Measurements from ENCODE around the gene GGN. TPM values are rescaled to one million over a fixed set of nuclear protein-coding genes. Genes with fewer than 3 reads are reported as not detected.

Gene GGN
- total and polyA plus RNA-seq, 9 of the 15 experiments (the other 6 are each of a cell fraction or from before 2014, with no cell fraction given), result 0.15 to 0.33 TPM; not detected in 7

DNA sequence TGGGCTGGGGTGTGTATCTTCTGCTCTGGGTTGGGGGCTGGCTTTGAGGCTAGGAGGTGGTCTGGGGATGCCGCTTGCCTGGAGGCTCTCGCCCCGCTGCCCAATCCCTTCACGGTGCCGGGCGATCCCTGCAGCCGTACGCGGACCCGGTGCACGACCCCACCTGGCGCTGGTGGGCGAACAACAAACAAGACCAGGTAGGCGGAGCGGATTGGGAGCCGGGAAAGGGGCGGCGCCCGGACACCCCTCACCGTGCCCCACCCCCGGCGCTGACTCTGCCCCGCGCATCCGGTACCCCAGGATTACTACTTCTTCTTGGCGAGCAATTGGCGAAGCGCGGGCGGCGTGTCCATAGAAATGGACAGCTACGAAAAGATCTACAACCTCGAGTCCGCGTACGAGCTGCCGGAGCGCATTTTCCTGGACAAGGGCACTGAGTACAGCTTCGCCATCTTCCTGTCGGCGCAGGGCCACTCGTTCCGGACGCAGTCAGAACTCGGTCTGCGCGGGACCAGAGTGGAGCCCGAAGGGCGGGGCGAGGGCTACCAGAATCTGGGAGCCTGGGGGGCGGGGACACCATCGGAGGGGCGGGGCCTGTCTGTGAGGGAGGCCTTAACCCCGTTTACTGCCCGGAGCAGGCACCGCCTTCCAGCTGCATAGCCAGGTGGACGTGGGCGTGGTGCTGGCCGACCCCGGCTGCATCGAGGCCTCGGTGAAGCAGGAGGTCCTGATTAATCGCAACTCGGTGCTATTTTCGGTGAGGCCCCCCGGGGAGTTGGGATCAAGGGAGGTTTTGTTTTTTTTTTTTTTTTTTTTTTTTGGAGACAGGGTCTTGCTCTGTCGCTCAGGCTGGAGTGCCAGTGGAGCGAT is 25.5 kb downstream of the GGN start (continued):
- TF ChIP-seq, protein P1, sequence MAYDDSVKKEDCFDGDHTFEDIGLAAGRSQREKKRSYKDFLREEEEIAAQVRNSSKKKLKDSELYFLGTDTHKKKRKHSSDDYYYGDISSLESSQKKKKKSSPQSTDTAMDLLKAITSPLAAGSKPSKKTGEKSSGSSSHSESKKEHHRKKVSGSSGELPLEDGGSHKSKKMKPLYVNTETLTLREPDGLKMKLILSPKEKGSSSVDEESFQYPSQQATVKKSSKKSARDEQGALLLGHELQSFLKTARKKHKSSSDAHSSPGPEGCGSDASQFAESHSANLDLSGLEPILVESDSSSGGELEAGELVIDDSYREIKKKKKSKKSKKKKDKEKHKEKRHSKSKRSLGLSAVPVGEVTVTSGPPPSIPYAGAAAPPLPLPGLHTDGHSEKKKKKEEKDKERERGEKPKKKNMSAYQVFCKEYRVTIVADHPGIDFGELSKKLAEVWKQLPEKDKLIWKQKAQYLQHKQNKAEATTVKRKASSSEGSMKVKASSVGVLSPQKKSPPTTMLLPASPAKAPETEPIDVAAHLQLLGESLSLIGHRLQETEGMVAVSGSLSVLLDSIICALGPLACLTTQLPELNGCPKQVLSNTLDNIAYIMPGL (CRISPR knock-in tag; IDR thresholded peaks at IDR 0.05), result no peak
- no peak for TF ChIP-seq CBX5 (IDR thresholded peaks at IDR 0.05; ENCODE audit: borderline replicate concordance, low read depth)
- TF ChIP-seq ZBTB43 (CRISPR knock-in tag; IDR thresholded peaks at IDR 0.05), result no peak
- no peak for TF ChIP-seq ZNF551 (CRISPR knock-in tag; IDR thresholded peaks at IDR 0.05)
- TF ChIP-seq ASH1L (IDR thresholded peaks at IDR 0.05; ENCODE audit: borderline replicate concordance, low read depth, partially characterized antibody), result no peak
- no peak for TF ChIP-seq MTA1 (IDR thresholded peaks at IDR 0.05; ENCODE audit: borderline replicate concordance)
- no peak for TF ChIP-seq BMI1 (IDR thresholded peaks at IDR 0.05; ENCODE audit: low read length)
- TF ChIP-seq ETS1 (conservative IDR thresholded peaks at IDR 0.05; ENCODE audit: control insufficient read depth, low read depth, low read length), result peak; percentile 25; the same call in 1 of the 2 replicates
- TF ChIP-seq CBFA2T2 (conservative IDR thresholded peaks at IDR 0.05), result peak; percentile 50
- no peak for TF ChIP-seq CHD2 (IDR thresholded peaks at IDR 0.05; ENCODE audit: low read depth, low read length)
- TF ChIP-seq TCF7L2 (IDR thresholded peaks at IDR 0.05; ENCODE audit: low read depth, low read length), result no peak
- TF ChIP-seq STAG1 (CRISPR knock-in tag; IDR thresholded peaks at IDR 0.05; ENCODE audit: borderline replicate concordance), result no peak
- no peak for TF ChIP-seq STAT5B (CRISPR knock-in tag; IDR thresholded peaks at IDR 0.05)
- TF ChIP-seq SNAPC5 (CRISPR knock-in tag; IDR thresholded peaks at IDR 0.05), result no peak
- no peak for TF ChIP-seq ZNF79 (CRISPR knock-in tag; IDR thresholded peaks at IDR 0.05; ENCODE audit: low read depth)
- TF ChIP-seq POLR2G (IDR thresholded peaks at IDR 0.05; ENCODE audit: low read depth, low read length), result peak; percentile 69
- TF ChIP-seq CBX3 (IDR thresholded peaks at IDR 0.05; ENCODE audit: borderline replicate concordance in 1 of 2, low read length in 2 of 2), result no peak
- no peak for TF ChIP-seq KDM1A (IDR thresholded peaks at IDR 0.05)
- no peak for TF ChIP-seq HIVEP1 (CRISPR knock-in tag; IDR thresholded peaks at IDR 0.05)
- TF ChIP-seq SPI1 (IDR thresholded peaks at IDR 0.05; ENCODE audit: borderline replicate concordance, low read depth, low read length), result no peak
- TF ChIP-seq, protein P2, sequence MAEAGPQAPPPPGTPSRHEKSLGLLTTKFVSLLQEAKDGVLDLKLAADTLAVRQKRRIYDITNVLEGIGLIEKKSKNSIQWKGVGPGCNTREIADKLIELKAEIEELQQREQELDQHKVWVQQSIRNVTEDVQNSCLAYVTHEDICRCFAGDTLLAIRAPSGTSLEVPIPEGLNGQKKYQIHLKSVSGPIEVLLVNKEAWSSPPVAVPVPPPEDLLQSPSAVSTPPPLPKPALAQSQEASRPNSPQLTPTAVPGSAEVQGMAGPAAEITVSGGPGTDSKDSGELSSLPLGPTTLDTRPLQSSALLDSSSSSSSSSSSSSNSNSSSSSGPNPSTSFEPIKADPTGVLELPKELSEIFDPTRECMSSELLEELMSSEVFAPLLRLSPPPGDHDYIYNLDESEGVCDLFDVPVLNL (CRISPR knock-in tag; IDR thresholded peaks at IDR 0.05; ENCODE audit: low read depth), result no peak
- TF ChIP-seq TRIM24 (IDR thresholded peaks at IDR 0.05), result 0 out of 4 replicates have a peak, but pooled peaks of 1 of the 2 experiments have one; percentile 12
- no peak for TF ChIP-seq BRCA1 (IDR thresholded peaks at IDR 0.05)
- TF ChIP-seq BRCA1 (CRISPR knock-in tag; IDR thresholded peaks at IDR 0.05), result no peak

Measured in K562 (cell line).